Spleen (tissue), 11 donors: ENCODE results near the gene HDAC4. TPM values are rescaled to one million over a fixed set of nuclear protein-coding genes. Genes with fewer than 3 reads are reported as not detected.

Source experiments
- DNase-seq: peaks from one replicate; pipeline ENCODE4 v3.0.0-alpha.2; 2020
- H3K27ac ChIP-seq, 8 donors: fragments of 200-600 bp; sonication (generic) in 7 of 8; 1 replicate in 4 of 8; 2 replicates in 4 of 8; pipeline versions ENCODE4 v1.5.0 to v1.8.0; 2016 to 2021; ENCODE audit warnings: inconsistent platforms in 4 of 8, mild to moderate bottlenecking in 4 of 8, moderate library complexity in 1 of 8
- H3K27me3 ChIP-seq, 7 donors: fragments of 200-600 bp; sonication (generic) in 6 of 7; replicated peaks in 1 of 7; 1 replicate in 4 of 7; 2 replicates in 3 of 7; pipeline versions ENCODE4 v1.5.0 to v1.8.0; 2016 to 2021; ENCODE audit warnings: inconsistent platforms in 3 of 7, mild to moderate bottlenecking in 1 of 7
- H3K36me3 ChIP-seq, 6 donors: fragments of 200-600 bp; sonication (generic) in 5 of 6; 1 replicate in 4 of 6; 2 replicates in 2 of 6; pipeline versions ENCODE4 v1.5.0 to v1.8.0; 2016 to 2021; ENCODE audit warnings: inconsistent platforms in 2 of 6
- H3K4me1 ChIP-seq, 6 donors: fragments of 200-600 bp; sonication (generic) in 5 of 6; 1 replicate in 3 of 6; 2 replicates in 3 of 6; pipeline versions ENCODE4 v1.5.0 to v1.8.0; 2016 to 2021; ENCODE audit warnings: inconsistent platforms in 3 of 6
- H3K4me3 ChIP-seq, 8 donors: fragments of 200-600 bp; sonication (generic) in 7 of 8; 1 replicate in 4 of 8; 2 replicates in 4 of 8; pipeline versions ENCODE4 v1.5.0 to v1.8.0; 2016 to 2021; ENCODE audit warnings: inconsistent platforms in 4 of 8, mild to moderate bottlenecking in 4 of 8, moderate library complexity in 2 of 8
- H3K9me3 ChIP-seq, 8 donors: fragments of 200-600 bp; sonication (generic) in 7 of 8; 1 replicate in 4 of 8; 2 replicates in 4 of 8; pipeline versions ENCODE4 v1.5.0 to v1.8.0; 2016 to 2021; ENCODE audit warnings: inconsistent platforms in 4 of 8
- POLR2A ChIP-seq, 3 donors: fragments of 450-650 bp; IDR thresholded peaks; one replicate each; pipeline ENCODE4 v1.5.1; 2017; ENCODE audit warnings: antibody characterized with exemption in 3 of 3, mild to moderate bottlenecking in 1 of 3
- POLR2AphosphoS5 ChIP-seq, 3 donors: sonication (generic); formaldehyde crosslinking; IDR thresholded peaks; one replicate each; pipeline ENCODE4 v1.5.1; 2017; ENCODE audit warnings: antibody characterized with exemption in 3 of 3
- WGBS, 5 donors: extraction: QIAGEN DNeasy Blood & Tissue Kit in 3 of 5; methylation state at CpG; one replicate each; pipeline versions ENCODE4 v1.1.5 to v1.1.7; 2013 to 2018; 5-methylcytosine and 5-hydroxymethylcytosine counted together
- intact Hi-C: fragments of 100-400 bp; cut with DNase I; formaldehyde crosslinking; loops from one replicate; pipeline ENCODE4 v1.15.0; 2023; ENCODE audit warnings: low total_unique reads
- polyA plus RNA-seq, 3 donors: library from polyadenylated mRNA; stranded (reverse); fragments of 200-250 nt; gene quantifications; one replicate each; pipeline ENCODE4 v1.2.1, GENCODE V29; 2013
- total RNA-seq, 7 donors: library from RNA; depleted of rRNA in 3 of 7; stranded (reverse); fragments of >200 nt in 3 of 7; fragmentation: NEBNext Ultra II Directional in 4 of 7; extraction: Animal tissue kit (Norgen Biotek cat#: 25700) in 4 of 7; gene quantifications; one replicate each; pipeline versions ENCODE4 v1.1.0 to v1.2.1, GENCODE V29; 2016 to 2021
- TF ChIP-seq, protein P1 (sequence below), 11 experiments: fragments of 200-600 bp in 7 of 11; fragments of 450-650 bp in 4 of 11; sonication (generic) in 4 of 11; IDR thresholded peaks in 8 of 11; conservative IDR thresholded peaks in 3 of 11; 1 replicate in 7 of 11; 2 replicates in 4 of 11; pipeline versions ENCODE4 v1.4.0 to v1.8.0; 2016 to 2021; ENCODE audit warnings: antibody characterized with exemption in 11 of 11, inconsistent platforms in 4 of 11, mild to moderate bottlenecking in 1 of 11
- donor health status: healthy with polysubstance abuse.
- donor health status: DM: no; HTN: no; CAD: no; lungs with moderate emphysema.
- donor health status: DM: no; HTN: no; CAD: no.
- donor health status: Bipolar disorder and iron deficiency.
- donor health status: healthy.
- donor health status: DM: no; HTN: no; CAD: no.
- donor health status: DM: yes; HTN: yes; CAD: no.

The HDAC4 gene
- total and polyA plus RNA-seq, 10 donors: 3.2 to 122 (median 69.5) TPM

DNA sequence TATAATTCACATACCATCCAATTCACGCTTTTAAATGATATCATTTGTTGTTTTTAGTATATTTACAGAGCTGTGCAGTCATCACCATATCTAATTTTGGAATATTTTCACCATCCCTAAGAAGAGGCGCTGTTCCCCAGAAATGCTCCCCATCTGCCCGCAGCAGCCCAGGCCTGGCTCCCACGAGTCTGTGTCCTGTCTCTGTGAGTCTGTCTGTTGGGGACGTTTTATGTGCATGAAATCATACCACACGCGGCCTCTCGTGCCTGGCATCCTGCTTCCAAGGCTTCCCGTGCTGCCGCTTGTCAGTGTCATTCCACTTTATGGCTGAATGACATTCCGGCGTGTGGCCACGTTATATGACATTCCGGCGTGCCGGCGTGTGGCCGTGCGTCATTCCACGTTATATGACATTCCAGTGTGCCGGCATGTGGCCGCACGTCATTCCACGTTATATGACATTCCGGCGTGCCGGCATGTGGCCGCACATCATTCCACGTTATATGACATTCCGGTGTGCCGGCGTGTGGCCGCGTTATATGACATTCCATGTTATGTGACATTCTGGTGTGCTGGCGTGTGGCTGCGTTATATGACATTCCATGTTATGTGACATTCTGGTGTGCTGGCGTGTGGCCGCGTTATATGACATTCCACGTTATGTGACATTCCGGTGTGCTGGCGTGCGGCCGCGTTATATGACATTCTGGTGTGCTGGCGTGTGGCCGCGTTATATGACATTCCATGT, 276.5 kb downstream of the HDAC4 start:
- Histone ChIP-seq H3K36me3 (peaks cover 0 to 89% (median 36%) of the 10 kb centered on the region in 6 donors), H3K27me3 (no peaks in the 10 kb centered on the region)
- WGBS, 5 donors: 92 to 94% (median 93%) methylated on average over 48 of the region's 48 CpGs

DNA sequence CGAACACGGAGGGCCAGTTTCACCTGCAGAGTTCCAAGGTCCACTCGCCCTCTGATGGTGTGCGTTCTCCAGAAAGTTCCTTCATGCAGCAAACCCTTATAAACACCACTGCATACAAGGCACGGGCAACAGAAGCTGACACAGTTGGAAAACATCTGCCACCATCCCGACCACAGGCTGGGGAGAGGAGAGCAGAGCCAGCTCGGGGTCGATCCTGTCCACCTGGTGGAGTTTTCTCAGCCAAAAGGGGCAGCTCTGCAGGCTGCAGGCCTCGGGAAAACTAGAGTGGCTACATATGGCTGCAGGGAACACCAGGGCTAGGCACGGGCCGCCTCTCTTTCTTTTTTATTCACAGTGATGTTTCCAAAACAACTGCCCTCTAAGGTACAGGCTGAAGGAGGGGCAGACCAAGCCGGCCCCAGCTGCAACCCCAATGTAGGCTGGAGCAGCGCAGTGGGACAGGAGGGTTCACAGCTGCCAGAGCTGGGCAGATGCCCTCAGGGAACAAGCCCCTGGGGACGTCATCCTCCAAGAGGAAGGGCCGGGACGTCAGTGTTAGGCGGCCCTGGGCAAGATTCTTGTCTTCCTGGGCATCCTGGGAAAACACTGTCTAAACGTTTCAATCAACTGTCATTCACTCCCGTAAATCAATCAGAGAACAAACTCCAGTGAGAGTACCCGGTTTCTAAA, 278.3 kb downstream of the HDAC4 start:
- TF ChIP-seq, protein P1, sequence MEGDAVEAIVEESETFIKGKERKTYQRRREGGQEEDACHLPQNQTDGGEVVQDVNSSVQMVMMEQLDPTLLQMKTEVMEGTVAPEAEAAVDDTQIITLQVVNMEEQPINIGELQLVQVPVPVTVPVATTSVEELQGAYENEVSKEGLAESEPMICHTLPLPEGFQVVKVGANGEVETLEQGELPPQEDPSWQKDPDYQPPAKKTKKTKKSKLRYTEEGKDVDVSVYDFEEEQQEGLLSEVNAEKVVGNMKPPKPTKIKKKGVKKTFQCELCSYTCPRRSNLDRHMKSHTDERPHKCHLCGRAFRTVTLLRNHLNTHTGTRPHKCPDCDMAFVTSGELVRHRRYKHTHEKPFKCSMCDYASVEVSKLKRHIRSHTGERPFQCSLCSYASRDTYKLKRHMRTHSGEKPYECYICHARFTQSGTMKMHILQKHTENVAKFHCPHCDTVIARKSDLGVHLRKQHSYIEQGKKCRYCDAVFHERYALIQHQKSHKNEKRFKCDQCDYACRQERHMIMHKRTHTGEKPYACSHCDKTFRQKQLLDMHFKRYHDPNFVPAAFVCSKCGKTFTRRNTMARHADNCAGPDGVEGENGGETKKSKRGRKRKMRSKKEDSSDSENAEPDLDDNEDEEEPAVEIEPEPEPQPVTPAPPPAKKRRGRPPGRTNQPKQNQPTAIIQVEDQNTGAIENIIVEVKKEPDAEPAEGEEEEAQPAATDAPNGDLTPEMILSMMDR (IDR thresholded peaks at IDR 0.05 in 8 of 11, conservative IDR thresholded peaks at IDR 0.05 in 3 of 11): no peak
- TF ChIP-seq POLR2AphosphoS5 (IDR thresholded peaks at IDR 0.05): no peak
- TF ChIP-seq POLR2A (IDR thresholded peaks at IDR 0.05): no peak
- no peak for DNase-seq
- H3K4me3 ChIP-seq: no peak overlapping the region
- 79 to 88% (median 85%) methylated on average over 20 of the region's 20 CpGs for WGBS, 5 donors
- intact Hi-C loops: no loop called here
- H3K27me3 ChIP-seq: no peaks in the 10 kb centered on the region
- peaks cover 0 to 48% (median 18%) of the 10 kb centered on the region in 6 donors for H3K4me1 ChIP-seq
- peak overlapping the region in 6 of 8 donors; percentile 32 to 88 (median 58) for H3K27ac ChIP-seq
- peaks cover 0 to 89% (median 27%) of the 10 kb centered on the region in 6 donors for H3K36me3 ChIP-seq
- no peaks in the 10 kb centered on the region for H3K9me3 ChIP-seq

More for the DNA sequence above, 276.5 kb downstream of the HDAC4 start:
- Histone ChIP-seq H3K4me3 (no peak overlapping the region), H3K4me1 (peaks cover 0 to 56% (median 24%) of the 10 kb centered on the region in 6 donors), H3K27ac (no peak overlapping the region), H3K9me3 (no peaks in the 10 kb centered on the region)
- peak in 1 of 3 donors; percentile 26 for TF ChIP-seq POLR2AphosphoS5 (IDR thresholded peaks at IDR 0.05)
- TF ChIP-seq, protein P1 (IDR thresholded peaks at IDR 0.05 in 8 of 11, conservative IDR thresholded peaks at IDR 0.05 in 3 of 11): no peak
- no peak for DNase-seq
- intact Hi-C loops: no loop called here

DNA sequence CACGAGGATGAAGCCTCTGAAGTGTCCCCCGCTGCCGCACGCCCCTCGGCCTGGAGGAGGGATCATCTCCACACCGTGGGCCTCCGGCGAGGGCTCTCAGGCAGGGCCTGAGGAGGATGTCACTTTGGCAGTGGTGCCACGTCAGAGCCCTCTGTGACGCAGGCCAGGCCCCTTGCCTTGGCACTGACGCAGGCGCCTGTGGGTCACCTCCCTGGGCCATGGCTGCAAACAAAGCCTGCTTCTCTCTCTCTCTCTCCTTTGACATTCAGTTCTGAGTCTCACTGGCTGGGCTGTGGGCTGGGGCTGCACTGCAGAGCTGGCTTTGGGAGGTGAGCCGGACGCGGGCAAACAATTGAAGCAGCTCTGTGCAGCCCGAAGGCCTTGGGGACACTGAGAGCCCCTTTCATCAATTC, 279.2 kb downstream of the HDAC4 start:
- 74 to 89% (median 77%) methylated on average over 15 to 16 of the region's 16 CpGs for WGBS, 5 donors
- Histone ChIP-seq H3K36me3 (peaks cover 0 to 89% (median 25%) of the 10 kb centered on the region in 6 donors), H3K27ac (peak overlapping the region in 7 of 8 donors; percentile 55 to 88 (median 79)), H3K9me3 (no peaks in the 10 kb centered on the region), H3K4me3 (no peak overlapping the region), H3K4me1 (peaks cover 0 to 43% (median 11%) of the 10 kb centered on the region in 6 donors), H3K27me3 (no peaks in the 10 kb centered on the region)
- DNase-seq: no peak
- peak; percentile 66 to 79 (median 77) for TF ChIP-seq POLR2AphosphoS5 (IDR thresholded peaks at IDR 0.05)
- TF ChIP-seq POLR2A (IDR thresholded peaks at IDR 0.05): no peak
- intact Hi-C loops: no loop called here

DNA sequence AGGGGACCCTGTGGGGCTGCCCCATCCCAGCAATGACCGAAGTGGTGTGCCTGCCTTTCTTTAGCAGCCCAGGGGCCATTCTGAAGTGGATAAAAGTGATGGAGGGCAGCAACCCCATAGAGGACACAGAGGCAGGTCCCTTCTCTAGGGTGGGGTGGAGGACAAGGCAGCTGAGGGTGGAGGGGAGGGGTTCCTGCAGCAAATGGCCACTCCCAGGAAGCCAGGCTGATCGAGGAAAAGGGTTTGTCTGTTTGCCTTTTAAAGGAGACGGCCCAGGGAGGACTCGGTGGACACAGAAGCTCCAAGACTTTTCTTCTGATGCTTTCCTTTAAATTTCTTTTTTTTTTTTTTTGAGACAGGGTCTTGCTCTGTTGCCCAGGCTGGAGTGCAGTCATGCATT, 280.2 kb downstream of the HDAC4 start:
- peak overlapping the region in 6 of 8 donors; percentile 62 to 88 (median 80) for H3K27ac ChIP-seq
- intact Hi-C loops: no loop called here
- TF ChIP-seq POLR2AphosphoS5 (IDR thresholded peaks at IDR 0.05): peak in 1 of 3 donors; percentile 11
- TF ChIP-seq, protein P1 (IDR thresholded peaks at IDR 0.05 in 8 of 11, conservative IDR thresholded peaks at IDR 0.05 in 3 of 11): no peak
- no peaks in the 10 kb centered on the region for H3K9me3 ChIP-seq
- DNase-seq: no peak
- no peak overlapping the region for H3K4me3 ChIP-seq
- peaks cover 0 to 88% (median 16%) of the 10 kb centered on the region in 6 donors for H3K36me3 ChIP-seq
- 43 to 51% (median 47%) methylated on average over 4 of the region's 4 CpGs for whole genome bisulfite sequencing, 5 donors
- H3K27me3 ChIP-seq: no peaks in the 10 kb centered on the region
- H3K4me1 ChIP-seq: peaks cover 0 to 48% (median 10%) of the 10 kb centered on the region in 6 donors
